Kidney tubule cell (primary cell): ENCODE measurements around the gene ODR4.
"Not testable (repeated sequence)": the region's sequence is repeated elsewhere in the genome, so short reads cannot be mapped to it uniquely, and the experiment has no call there.

Experiments
- DNase-seq: peaks from one replicate; pipeline ENCODE4 v3.0.0-alpha.2; 2018; ENCODE audit warnings: low spot score

The ODR4 gene

GRCh38 chr1:186375152-186375928 lies at the start of gene ODR4, which contains the start of gene TPR:
ODR4 (plus strand) TSS chr1:186375838; CDS start chr1:186379786, 3,948 bp downstream.
TPR (minus strand) TSS chr1:186375253; CDS start chr1:186375028, 225 bp downstream.
- DNase-seq, result peak; percentile 99

- no peak for DNase-seq
These were observed 49.6 kb upstream of the ODR4 start for GRCh38 chr1:186326009-186326408.

- no peak for DNase-seq
These were observed 48.3 kb upstream of the ODR4 start for GRCh38 chr1:186327331-186327730.

- no peak for DNase-seq
These were observed 44.9 kb upstream of the ODR4 start for GRCh38 chr1:186330758-186331157.

GRCh38 chr1:186337554-186337953 lies 38.1 kb upstream of the ODR4 start:
- DNase-seq, result no peak

GRCh38 chr1:186340772-186341171 lies 34.9 kb upstream of the ODR4 start:
- DNase-seq, result no peak

GRCh38 chr1:186347837-186348691 lies 27.6 kb upstream of the ODR4 start:
- not testable (repeated sequence) for DNase-seq

GRCh38 chr1:186374303-186375151 lies 1.1 kb upstream of the ODR4 start:
- peak; percentile 48 for DNase-seq

- DNase-seq, result no peak
These were observed 286 bp downstream of the ODR4 start for GRCh38 chr1:186375929-186376319.

- no peak for DNase-seq
These were observed 11.2 kb downstream of the ODR4 start for GRCh38 chr1:186386725-186387383.

- DNase-seq, result no peak
These were observed 15.3 kb downstream of the ODR4 start for GRCh38 chr1:186390925-186391324.

GRCh38 chr1:186391841-186392240 lies 16.2 kb downstream of the ODR4 start:
- no peak for DNase-seq

- not testable (repeated sequence) for DNase-seq
These were observed 17.1 kb downstream of the ODR4 start for GRCh38 chr1:186392711-186393110.

GRCh38 chr1:186401446-186401845 lies 25.8 kb downstream of the ODR4 start:
- not testable (repeated sequence) for DNase-seq

GRCh38 chr1:186403632-186404031 lies 28.0 kb downstream of the ODR4 start:
- no peak for DNase-seq

- peak; percentile 26 for DNase-seq
These were observed 28.9 kb downstream of the ODR4 start for GRCh38 chr1:186404454-186405051.

- DNase-seq, result no peak
These were observed 33.5 kb downstream of the ODR4 start for GRCh38 chr1:186409091-186409490.

GRCh38 chr1:186413319-186413718 lies 37.7 kb downstream of the ODR4 start:
- DNase-seq, result no peak

GRCh38 chr1:186418503-186418902 lies 42.9 kb downstream of the ODR4 start:
- DNase-seq, result no peak

GRCh38 chr1:186420311-186420710 lies 44.7 kb downstream of the ODR4 start:
- DNase-seq, result no peak

- no peak for DNase-seq
These were observed 45.3 kb downstream of the ODR4 start for GRCh38 chr1:186420923-186421322.
